ENCODE data around the gene SLC38A8. TPM values are rescaled to one million over a fixed set of nuclear protein-coding genes. Genes with fewer than 3 reads are reported as not detected.

The SLC38A8 gene
- total and polyA plus RNA-seq, 9 donors, result 0.62 to 0.98 (median 0.66) TPM; not detected in 6

DNA sequence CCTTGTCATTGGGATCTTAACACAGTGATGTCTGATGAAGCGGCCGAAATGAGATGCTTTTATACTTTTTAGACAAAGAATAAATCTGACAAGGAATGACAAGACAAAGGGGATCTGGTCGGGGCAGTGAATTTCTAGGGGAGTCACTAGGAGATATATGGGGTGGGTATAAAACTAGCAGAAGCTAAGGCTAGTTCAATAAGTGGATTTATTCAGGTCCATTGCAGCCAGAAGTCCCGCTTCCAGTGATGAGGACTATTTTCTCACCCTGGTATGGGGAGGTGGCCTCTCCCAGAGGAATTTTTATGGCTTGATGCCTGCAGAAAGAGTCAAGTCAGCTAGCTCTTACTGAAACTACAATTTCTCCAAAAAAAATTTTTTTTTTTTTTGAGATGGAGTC, 23.9 kb downstream of the SLC38A8 start:
- Histone ChIP-seq H3K9me3 (peaks cover 0 to 8% of the 10 kb centered on the region in 2 donors), H3K27ac (no peak overlapping the region), H3K36me3 (no peaks in the 10 kb centered on the region), H3K27me3 (no peaks in the 10 kb centered on the region), H3K4me3 (no peak overlapping the region), H3K4me1 (ENCODE audit: insufficient read depth) (no peaks in the 10 kb centered on the region)
- no peak for TF ChIP-seq EP300 (IDR thresholded peaks at IDR 0.05)
- TF ChIP-seq CTCF (IDR thresholded peaks at IDR 0.05), result no peak
- TF ChIP-seq POLR2A (IDR thresholded peaks at IDR 0.05), result no peak
- 77 to 81% (median 79%) methylated on average over 4 of the region's 4 CpGs for WGBS, 3 donors
- no peak for DNase-seq
- intact Hi-C loops (cut with DNase I), result no loop called here

GRCh38 chr16:84016477-84016876, 26.1 kb downstream of the SLC38A8 start:
- WGBS, 3 donors, result 88 to 92% (median 89%) methylated on average over 11 to 12 of the region's 12 CpGs
- H3K27ac ChIP-seq, result no peak overlapping the region
- DNase-seq, result no peak
- H3K27me3 ChIP-seq, result no peaks in the 10 kb centered on the region
- no peaks in the 10 kb centered on the region for H3K4me1 ChIP-seq (ENCODE audit: insufficient read depth)
- TF ChIP-seq EP300 (IDR thresholded peaks at IDR 0.05), result no peak
- no peak for TF ChIP-seq CTCF (IDR thresholded peaks at IDR 0.05)
- TF ChIP-seq POLR2A (IDR thresholded peaks at IDR 0.05), result no peak
- intact Hi-C loops (cut with DNase I), result no loop called here
- no peaks in the 10 kb centered on the region for H3K9me3 ChIP-seq
- H3K4me3 ChIP-seq, result no peak overlapping the region
- H3K36me3 ChIP-seq, result no peaks in the 10 kb centered on the region

DNA sequence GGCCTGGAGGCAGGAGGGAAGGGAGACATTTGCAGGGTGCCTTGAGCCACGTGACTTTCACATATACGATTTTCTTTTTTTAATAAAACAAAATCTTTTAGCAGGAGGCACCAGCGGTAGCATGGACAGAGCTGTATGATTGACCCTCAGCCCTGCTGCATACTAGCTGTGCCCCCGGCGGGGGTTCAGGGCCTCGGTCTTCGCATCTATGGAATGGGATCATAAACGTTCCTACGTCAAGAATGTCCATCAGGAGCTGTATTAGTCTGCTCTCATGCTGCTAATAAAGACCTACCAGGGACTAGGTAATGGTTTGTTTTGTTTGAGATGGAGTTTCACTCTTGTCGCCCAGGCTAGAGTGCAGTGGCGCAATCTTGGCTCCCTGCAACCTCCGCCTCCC, 27.2 kb downstream of the SLC38A8 start:
- 79 to 87% (median 80%) methylated on average over 12 of the region's 12 CpGs for WGBS, 3 donors
- no peaks in the 10 kb centered on the region for H3K27me3 ChIP-seq
- no peak overlapping the region for H3K27ac ChIP-seq
- DNase-seq, result no peak
- H3K4me1 ChIP-seq (ENCODE audit: insufficient read depth), result no peaks in the 10 kb centered on the region
- no peaks in the 10 kb centered on the region for H3K36me3 ChIP-seq
- H3K4me3 ChIP-seq, result no peak overlapping the region
- H3K9me3 ChIP-seq, result no peaks in the 10 kb centered on the region
- TF ChIP-seq CTCF (IDR thresholded peaks at IDR 0.05), result no peak
- TF ChIP-seq POLR2A (IDR thresholded peaks at IDR 0.05), result no peak
- TF ChIP-seq EP300 (IDR thresholded peaks at IDR 0.05), result no peak
- intact Hi-C loops (cut with DNase I), result no loop called here

GRCh38 chr16:84014570-84015327, 27.8 kb downstream of the SLC38A8 start:
- Histone ChIP-seq H3K4me1 (ENCODE audit: insufficient read depth) (no peaks in the 10 kb centered on the region), H3K36me3 (no peaks in the 10 kb centered on the region), H3K27me3 (no peaks in the 10 kb centered on the region), H3K9me3 (no peaks in the 10 kb centered on the region), H3K27ac (no peak overlapping the region), H3K4me3 (no peak overlapping the region)
- 68 to 72% (median 70%) methylated on average over 14 of the region's 14 CpGs for WGBS, 3 donors
- intact Hi-C loops (cut with DNase I), result no loop called here
- DNase-seq, result no peak
- TF ChIP-seq CTCF (IDR thresholded peaks at IDR 0.05) (no peak), POLR2A (IDR thresholded peaks at IDR 0.05) (no peak), EP300 (IDR thresholded peaks at IDR 0.05) (no peak)
